K562 (cell line): ENCODE data around the gene NINJ2. TPM values are rescaled to one million over a fixed set of nuclear protein-coding genes. Genes with fewer than 3 reads are reported as not detected.
A peak's percentile ranks its signal among the peaks of the same experiment; 100 is the strongest.

ENCODE experiments used
- ZHX1 ChIP-seq: fragments of 150-350 bp; conservative IDR thresholded peaks from 2 replicates; pipeline ENCODE4 v1.6.1; 2014; ENCODE audit warnings: low read length
- ZNF347 ChIP-seq: fragments of 450-650 bp; formaldehyde crosslinking; IDR thresholded peaks from 2 replicates; pipeline ENCODE4 v1.4.0; 2020; ENCODE audit warnings: low read depth, mild to moderate bottlenecking, moderate library complexity
- polyA plus RNA-seq, 8 experiments: library from polyadenylated mRNA; depleted of rRNA in 4 of 8; stranded (reverse) in 5 of 8; unstranded in 3 of 8; fragments of >200 nt; fragmentation: Nextera tagmentation in 2 of 8; fragmentation: Illumina TruSeq in 1 of 8; extraction: Ambion mirVana in 2 of 8; extraction: Trizol in 1 of 8; gene quantifications; 2 replicates each; pipeline versions ENCODE4 v1.2.1 to v1.2.3, GENCODE V29; 2011 to 2014; ENCODE audit warnings: inconsistent platforms in 1 of 8, missing spikeins in 1 of 8
- total RNA-seq, 7 experiments: library from RNA; depleted of rRNA in 6 of 7; stranded (reverse); fragments of >200 nt in 6 of 7; fragmentation: Illumina TruSeq in 2 of 7; extraction: Trizol in 2 of 7; gene quantifications; 2 replicates each; pipeline versions ENCODE4 v1.2.1 to v1.2.3, GENCODE V29; 2011 to 2021; ENCODE audit warnings: low replicate concordance in 1 of 7
- TF ChIP-seq, protein P1 (sequence below): sonication (generic); formaldehyde crosslinking; IDR thresholded peaks from 2 replicates; pipeline ENCODE4 v1.9.0; 2022; ENCODE audit warnings: mild to moderate bottlenecking, missing genetic modification reagents
- TF ChIP-seq, protein P2 (sequence below): fragments of 250-450 bp; sonication (Bioruptor Pico); IDR thresholded peaks from 2 replicates; pipeline ENCODE4 v1.4.0; 2020; ENCODE audit warnings: mild to moderate bottlenecking, moderate library complexity, borderline replicate concordance
- TF ChIP-seq, protein P3 (sequence below): fragments of 250-450 bp; sonication (Bioruptor Pico); IDR thresholded peaks from 2 replicates; pipeline ENCODE4 v1.4.0; 2020; ENCODE audit warnings: borderline replicate concordance
- TF ChIP-seq, protein P4 (sequence below), 2 experiments: IDR thresholded peaks; 2 replicates each; pipeline ENCODE4 v1.6.1; 2012; ENCODE audit warnings: improper control_type of control experiment in 2 of 2, low read depth in 2 of 2, low read length in 2 of 2, borderline replicate concordance in 1 of 2

The NINJ2 gene
- total and polyA plus RNA-seq, 9 of the 15 experiments (the other 6 are each of a cell fraction or from before 2014, with no cell fraction given) = 2.6 to 16.0 (median 4.5) TPM

GRCh38 chr12:694734-695503, 31.7 kb upstream of the NINJ2 start (continued):
- no peak for TF ChIP-seq ZHX1
- TF ChIP-seq ZNF347 (CRISPR knock-in tag) = no peak
- TF ChIP-seq, protein P1, sequence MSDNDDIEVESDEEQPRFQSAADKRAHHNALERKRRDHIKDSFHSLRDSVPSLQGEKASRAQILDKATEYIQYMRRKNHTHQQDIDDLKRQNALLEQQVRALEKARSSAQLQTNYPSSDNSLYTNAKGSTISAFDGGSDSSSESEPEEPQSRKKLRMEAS (CRISPR knock-in tag) = peak; percentile 26; the same call in 1 of the 2 replicates
- TF ChIP-seq, protein P2, sequence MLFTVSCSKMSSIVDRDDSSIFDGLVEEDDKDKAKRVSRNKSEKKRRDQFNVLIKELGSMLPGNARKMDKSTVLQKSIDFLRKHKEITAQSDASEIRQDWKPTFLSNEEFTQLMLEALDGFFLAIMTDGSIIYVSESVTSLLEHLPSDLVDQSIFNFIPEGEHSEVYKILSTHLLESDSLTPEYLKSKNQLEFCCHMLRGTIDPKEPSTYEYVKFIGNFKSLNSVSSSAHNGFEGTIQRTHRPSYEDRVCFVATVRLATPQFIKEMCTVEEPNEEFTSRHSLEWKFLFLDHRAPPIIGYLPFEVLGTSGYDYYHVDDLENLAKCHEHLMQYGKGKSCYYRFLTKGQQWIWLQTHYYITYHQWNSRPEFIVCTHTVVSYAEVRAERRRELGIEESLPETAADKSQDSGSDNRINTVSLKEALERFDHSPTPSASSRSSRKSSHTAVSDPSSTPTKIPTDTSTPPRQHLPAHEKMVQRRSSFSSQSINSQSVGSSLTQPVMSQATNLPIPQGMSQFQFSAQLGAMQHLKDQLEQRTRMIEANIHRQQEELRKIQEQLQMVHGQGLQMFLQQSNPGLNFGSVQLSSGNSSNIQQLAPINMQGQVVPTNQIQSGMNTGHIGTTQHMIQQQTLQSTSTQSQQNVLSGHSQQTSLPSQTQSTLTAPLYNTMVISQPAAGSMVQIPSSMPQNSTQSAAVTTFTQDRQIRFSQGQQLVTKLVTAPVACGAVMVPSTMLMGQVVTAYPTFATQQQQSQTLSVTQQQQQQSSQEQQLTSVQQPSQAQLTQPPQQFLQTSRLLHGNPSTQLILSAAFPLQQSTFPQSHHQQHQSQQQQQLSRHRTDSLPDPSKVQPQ (CRISPR knock-in tag) = no peak
- TF ChIP-seq, protein P3, sequence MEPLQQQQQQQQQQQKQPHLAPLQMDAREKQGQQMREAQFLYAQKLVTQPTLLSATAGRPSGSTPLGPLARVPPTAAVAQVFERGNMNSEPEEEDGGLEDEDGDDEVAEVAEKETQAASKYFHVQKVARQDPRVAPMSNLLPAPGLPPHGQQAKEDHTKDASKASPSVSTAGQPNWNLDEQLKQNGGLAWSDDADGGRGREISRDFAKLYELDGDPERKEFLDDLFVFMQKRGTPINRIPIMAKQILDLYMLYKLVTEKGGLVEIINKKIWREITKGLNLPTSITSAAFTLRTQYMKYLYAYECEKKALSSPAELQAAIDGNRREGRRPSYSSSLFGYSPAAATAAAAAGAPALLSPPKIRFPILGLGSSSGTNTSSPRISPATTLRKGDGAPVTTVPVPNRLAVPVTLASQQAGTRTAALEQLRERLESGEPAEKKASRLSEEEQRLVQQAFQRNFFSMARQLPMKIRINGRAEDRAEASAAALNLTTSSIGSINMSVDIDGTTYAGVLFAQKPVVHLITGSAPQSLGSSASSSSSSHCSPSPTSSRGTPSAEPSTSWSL (CRISPR knock-in tag) = no peak
- TF ChIP-seq, protein P4, sequence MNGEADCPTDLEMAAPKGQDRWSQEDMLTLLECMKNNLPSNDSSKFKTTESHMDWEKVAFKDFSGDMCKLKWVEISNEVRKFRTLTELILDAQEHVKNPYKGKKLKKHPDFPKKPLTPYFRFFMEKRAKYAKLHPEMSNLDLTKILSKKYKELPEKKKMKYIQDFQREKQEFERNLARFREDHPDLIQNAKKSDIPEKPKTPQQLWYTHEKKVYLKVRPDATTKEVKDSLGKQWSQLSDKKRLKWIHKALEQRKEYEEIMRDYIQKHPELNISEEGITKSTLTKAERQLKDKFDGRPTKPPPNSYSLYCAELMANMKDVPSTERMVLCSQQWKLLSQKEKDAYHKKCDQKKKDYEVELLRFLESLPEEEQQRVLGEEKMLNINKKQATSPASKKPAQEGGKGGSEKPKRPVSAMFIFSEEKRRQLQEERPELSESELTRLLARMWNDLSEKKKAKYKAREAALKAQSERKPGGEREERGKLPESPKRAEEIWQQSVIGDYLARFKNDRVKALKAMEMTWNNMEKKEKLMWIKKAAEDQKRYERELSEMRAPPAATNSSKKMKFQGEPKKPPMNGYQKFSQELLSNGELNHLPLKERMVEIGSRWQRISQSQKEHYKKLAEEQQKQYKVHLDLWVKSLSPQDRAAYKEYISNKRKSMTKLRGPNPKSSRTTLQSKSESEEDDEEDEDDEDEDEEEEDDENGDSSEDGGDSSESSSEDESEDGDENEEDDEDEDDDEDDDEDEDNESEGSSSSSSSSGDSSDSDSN (IDR thresholded peaks at IDR 0.05; ENCODE audit: borderline replicate concordance in 1 of 2, low read depth in 2 of 2, low read length in 2 of 2) = no peak
